H9 (cell line): ENCODE data around the gene EIF1B. TPM values are rescaled to one million over a fixed set of nuclear protein-coding genes. Genes with fewer than 3 reads are reported as not detected.

ENCODE experiments used
- DNase-seq: peaks from one replicate; pipeline ENCODE4 v3.0.0-alpha.2; 2017
- H2AFZ ChIP-seq: one replicate; pipeline ENCODE4 v1.6.1; 2013; ENCODE audit warnings: mild to moderate bottlenecking, low read length, control low read depth, moderate library complexity
- H2AK5ac ChIP-seq: 2 replicates; pipeline ENCODE4 v1.6.1; 2013; ENCODE audit warnings: low read length, control low read depth, mixed read lengths; ENCODE audit not compliant: insufficient read length
- H2BK120ac ChIP-seq: one replicate; pipeline ENCODE4 v1.6.1; 2013; ENCODE audit warnings: low read depth, mild to moderate bottlenecking, low read length, control low read depth, inconsistent platforms; ENCODE audit not compliant: poor library complexity, severe bottlenecking
- H2BK12ac ChIP-seq: 2 replicates; pipeline ENCODE4 v1.6.1; 2013; ENCODE audit warnings: low read length, control low read depth, mixed read lengths, low read depth; ENCODE audit not compliant: insufficient read length
- H2BK15ac ChIP-seq: 2 replicates; pipeline ENCODE4 v1.6.1; 2013; ENCODE audit warnings: low read depth, low read length, control low read depth
- H2BK20ac ChIP-seq: one replicate; pipeline ENCODE4 v1.6.1; 2013; ENCODE audit warnings: low read depth, mild to moderate bottlenecking, low read length, control low read depth, inconsistent platforms; ENCODE audit not compliant: poor library complexity, severe bottlenecking
- H2BK5ac ChIP-seq: 2 replicates; pipeline ENCODE4 v1.6.1; 2013; ENCODE audit warnings: low read length, control low read depth, mixed read lengths; ENCODE audit not compliant: insufficient read length
- H3K14ac ChIP-seq: 2 replicates; pipeline ENCODE4 v1.6.1; 2013; ENCODE audit warnings: low read length, control low read depth; ENCODE audit not compliant: insufficient read depth
- H3K18ac ChIP-seq: 2 replicates; pipeline ENCODE4 v1.6.1; 2013; ENCODE audit warnings: low read depth, mild to moderate bottlenecking, mixed read lengths, low read length, control low read depth; ENCODE audit not compliant: insufficient read length
- H3K23ac ChIP-seq: 2 replicates; pipeline ENCODE4 v1.6.1; 2013; ENCODE audit warnings: low read length, control low read depth, mixed read lengths, low read depth; ENCODE audit not compliant: insufficient read length
- H3K23me2 ChIP-seq: 2 replicates; pipeline ENCODE4 v1.6.1; 2013; ENCODE audit warnings: low read depth, mild to moderate bottlenecking, mixed read lengths, low read length, control low read depth; ENCODE audit not compliant: insufficient read length, poor library complexity, severe bottlenecking
- H3K27ac ChIP-seq: 2 replicates; pipeline ENCODE4 v1.5.1; 2013; ENCODE audit warnings: low read length, control low read depth, mixed read lengths, low read depth; ENCODE audit not compliant: insufficient read length
- H3K27me3 ChIP-seq: 2 replicates; pipeline ENCODE4 v1.6.1; 2013; ENCODE audit warnings: low read length, control low read depth, inconsistent platforms; ENCODE audit not compliant: insufficient read depth
- H3K4ac ChIP-seq: 2 replicates; pipeline ENCODE4 v1.6.1; 2013; ENCODE audit warnings: low read depth, mild to moderate bottlenecking, control low read depth, inconsistent platforms, low read length, moderate library complexity
- H3K4me1 ChIP-seq: 2 replicates; pipeline ENCODE4 v1.6.1; 2013; ENCODE audit warnings: low read length, control low read depth, inconsistent platforms; ENCODE audit not compliant: insufficient read depth
- H3K4me2 ChIP-seq: 2 replicates; pipeline ENCODE4 v1.6.1; 2013; ENCODE audit warnings: low read length, control low read depth, mixed read lengths; ENCODE audit not compliant: insufficient read length, insufficient read depth
- H3K56ac ChIP-seq: 2 replicates; pipeline ENCODE4 v1.6.1; 2013; ENCODE audit warnings: low read depth, mild to moderate bottlenecking, mixed read lengths, low read length, control low read depth; ENCODE audit not compliant: insufficient read length
- H3K79me1 ChIP-seq: 2 replicates; pipeline ENCODE4 v1.6.1; 2013; ENCODE audit warnings: low read depth, mild to moderate bottlenecking, moderate library complexity, low read length, control low read depth, inconsistent platforms; ENCODE audit not compliant: insufficient read depth, poor library complexity, severe bottlenecking
- H3K79me2 ChIP-seq: 2 replicates; pipeline ENCODE4 v1.6.1; 2013; ENCODE audit warnings: low read length, control low read depth, inconsistent platforms; ENCODE audit not compliant: insufficient read depth
- H3K9ac ChIP-seq: 2 replicates; pipeline ENCODE4 v1.6.1; 2013; ENCODE audit warnings: low read length, control low read depth, mixed read lengths; ENCODE audit not compliant: insufficient read length; ENCODE audit errors: extremely low read depth
- H3K9me3 ChIP-seq: one replicate; pipeline ENCODE4 v1.6.1; 2013; ENCODE audit warnings: low read depth, low read length, inconsistent platforms; ENCODE audit not compliant: control insufficient read depth
- H3T11ph ChIP-seq: one replicate; pipeline ENCODE4 v1.6.1; 2013; ENCODE audit warnings: mild to moderate bottlenecking, low read length, control low read depth, inconsistent platforms
- H4K20me1 ChIP-seq: one replicate; pipeline ENCODE4 v1.6.1; 2013; ENCODE audit not compliant: control insufficient read depth, insufficient read length, insufficient read depth
- H4K5ac ChIP-seq: 2 replicates; pipeline ENCODE4 v1.6.1; 2013; ENCODE audit warnings: low read depth, mild to moderate bottlenecking, mixed read lengths, low read length, control low read depth; ENCODE audit not compliant: insufficient read length
- H4K8ac ChIP-seq: replicated peaks from 2 replicates; pipeline ENCODE4 v1.6.1; 2013; ENCODE audit warnings: low read length, control low read depth, mixed read lengths, low read depth; ENCODE audit not compliant: insufficient read length
- H4K91ac ChIP-seq: 2 replicates; pipeline ENCODE4 v1.6.1; 2013; ENCODE audit warnings: low read depth, mild to moderate bottlenecking, moderate library complexity, mixed read lengths, low read length, control low read depth; ENCODE audit not compliant: insufficient read length
- H3K27ac Mint-ChIP-seq, 3 experiments: 2 replicates in 2 of 3; 3 replicates in 1 of 3; pipeline ENCODE4 v1.8.0; 2020 to 2021; ENCODE audit warnings: mixed read lengths in 3 of 3, mild to moderate bottlenecking in 1 of 3, moderate library complexity in 1 of 3
- H3K27me3 Mint-ChIP-seq: 2 replicates; pipeline ENCODE4 v1.8.0; 2021; ENCODE audit warnings: low read depth, mild to moderate bottlenecking, moderate library complexity, mixed read lengths
- H3K36me3 Mint-ChIP-seq, 3 experiments: 2 replicates in 2 of 3; 3 replicates in 1 of 3; pipeline ENCODE4 v1.8.0; 2020 to 2021; ENCODE audit warnings: low read depth in 3 of 3, mixed read lengths in 3 of 3; ENCODE audit not compliant: insufficient read depth in 1 of 3
- H3K4me1 Mint-ChIP-seq, 2 experiments: 2 replicates each; pipeline ENCODE4 v1.8.0; 2020; ENCODE audit warnings: mixed read lengths in 2 of 2
- H3K4me3 Mint-ChIP-seq, 2 experiments: 2 replicates in 1 of 2; 3 replicates in 1 of 2; pipeline ENCODE4 v1.8.0; 2020 to 2021; ENCODE audit warnings: mild to moderate bottlenecking in 2 of 2, mixed read lengths in 2 of 2, moderate library complexity in 1 of 2
- H3K9me3 Mint-ChIP-seq, 2 experiments: 2 replicates in 1 of 2; 3 replicates in 1 of 2; pipeline ENCODE4 v1.8.0; 2020; ENCODE audit warnings: mild to moderate bottlenecking in 2 of 2, mixed read lengths in 2 of 2, moderate library complexity in 1 of 2
- WGBS: extraction: QIAGEN DNeasy Blood & Tissue Kit; methylation state at CpG from one replicate; pipeline ENCODE4 v1.1.7; 2013; ENCODE audit warnings: missing lambda C conversion rate, low lambda C conversion rate, mixed read lengths; ENCODE audit not compliant: insufficient read length; ENCODE audit errors: extremely low coverage; 5-methylcytosine and 5-hydroxymethylcytosine counted together
- total RNA-seq: library from RNA; stranded (reverse); gene quantifications from 2 replicates; pipeline ENCODE4 v1.2.1, GENCODE V29; 2021
- TF ChIP-seq, protein P1 (sequence below): fragments of 200-600 bp; sonication (generic); conservative IDR thresholded peaks from 3 replicates; pipeline ENCODE4 v1.8.0; 2021; ENCODE audit warnings: antibody characterized with exemption, mild to moderate bottlenecking

Gene EIF1B
- total RNA-seq, 1 experiment from 2014 or later: 133 TPM

DNA sequence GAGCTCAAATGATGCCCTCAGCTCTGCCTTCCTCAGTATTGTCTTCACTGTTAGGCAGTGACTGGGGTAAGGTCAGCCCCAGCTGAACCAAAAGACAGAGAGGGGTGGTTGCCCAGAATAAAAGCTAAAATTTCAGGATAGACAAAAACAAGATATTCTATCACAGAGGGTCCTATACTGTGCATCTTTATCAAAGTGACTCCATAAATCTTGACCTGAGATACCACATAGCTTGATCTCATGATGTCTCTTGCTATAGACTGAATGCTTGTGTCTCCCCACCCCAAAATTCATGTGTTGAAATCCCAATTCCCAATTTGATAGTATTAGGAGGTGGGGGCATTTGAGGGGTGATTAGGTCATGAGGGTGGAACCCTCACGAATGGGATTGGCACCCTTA, 30.4 kb downstream of the EIF1B start:
- Histone ChIP-seq H4K20me1 (no peaks in the 10 kb centered on the region), H2BK20ac (no peak overlapping the region), H3K27me3 (no peaks in the 10 kb centered on the region), H3K56ac (no peak overlapping the region), H3K23ac (no peak overlapping the region), H2BK12ac (no peak overlapping the region), H3K18ac (no peak overlapping the region), H2BK15ac (no peak overlapping the region), H3K4ac (no peak overlapping the region), H4K5ac (no peak overlapping the region), H3K14ac (no peak overlapping the region), H3K9me3 (no peaks in the 10 kb centered on the region), H4K8ac (no peak overlapping the region), H2AK5ac (no peak overlapping the region), H3T11ph (no peak overlapping the region), H3K4me2 (no peak overlapping the region), H3K23me2 (no peaks in the 10 kb centered on the region), H2BK5ac (no peak overlapping the region), H3K27ac (no peak overlapping the region), H3K79me2 (no peaks in the 10 kb centered on the region), H3K79me1 (no peaks in the 10 kb centered on the region), H3K9ac (no peak overlapping the region), H2AFZ (no peak overlapping the region), H4K91ac (no peak overlapping the region), H2BK120ac (no peak overlapping the region), H3K4me1 (no peaks in the 10 kb centered on the region)
- H3K9me3 Mint-ChIP-seq: no peaks in the 10 kb centered on the region
- no peak for DNase-seq
- WGBS: no CpG with 5 or more reads among the region's 1 CpG
- H3K27me3 Mint-ChIP-seq: peaks cover 2% of the 10 kb centered on the region; the same call in 1 of the 2 replicates
- H3K27ac Mint-ChIP-seq: no peak overlapping the region
- TF ChIP-seq, protein P1, sequence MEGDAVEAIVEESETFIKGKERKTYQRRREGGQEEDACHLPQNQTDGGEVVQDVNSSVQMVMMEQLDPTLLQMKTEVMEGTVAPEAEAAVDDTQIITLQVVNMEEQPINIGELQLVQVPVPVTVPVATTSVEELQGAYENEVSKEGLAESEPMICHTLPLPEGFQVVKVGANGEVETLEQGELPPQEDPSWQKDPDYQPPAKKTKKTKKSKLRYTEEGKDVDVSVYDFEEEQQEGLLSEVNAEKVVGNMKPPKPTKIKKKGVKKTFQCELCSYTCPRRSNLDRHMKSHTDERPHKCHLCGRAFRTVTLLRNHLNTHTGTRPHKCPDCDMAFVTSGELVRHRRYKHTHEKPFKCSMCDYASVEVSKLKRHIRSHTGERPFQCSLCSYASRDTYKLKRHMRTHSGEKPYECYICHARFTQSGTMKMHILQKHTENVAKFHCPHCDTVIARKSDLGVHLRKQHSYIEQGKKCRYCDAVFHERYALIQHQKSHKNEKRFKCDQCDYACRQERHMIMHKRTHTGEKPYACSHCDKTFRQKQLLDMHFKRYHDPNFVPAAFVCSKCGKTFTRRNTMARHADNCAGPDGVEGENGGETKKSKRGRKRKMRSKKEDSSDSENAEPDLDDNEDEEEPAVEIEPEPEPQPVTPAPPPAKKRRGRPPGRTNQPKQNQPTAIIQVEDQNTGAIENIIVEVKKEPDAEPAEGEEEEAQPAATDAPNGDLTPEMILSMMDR: no peak
- no peaks in the 10 kb centered on the region for H3K36me3 Mint-ChIP-seq
- no peak overlapping the region for H3K4me3 Mint-ChIP-seq
- H3K4me1 Mint-ChIP-seq: peaks cover 0 to 3% of the 10 kb centered on the region in 2 experiments; a peak in 1 of 4 replicates
